ENCODE measurements around the gene ADAMTS14. TPM values are rescaled to one million over a fixed set of nuclear protein-coding genes. Genes with fewer than 3 reads are reported as not detected.

Gene ADAMTS14
- total RNA-seq, 2 experiments from 2014 or later, result 0.05 TPM; not detected in 1

DNA sequence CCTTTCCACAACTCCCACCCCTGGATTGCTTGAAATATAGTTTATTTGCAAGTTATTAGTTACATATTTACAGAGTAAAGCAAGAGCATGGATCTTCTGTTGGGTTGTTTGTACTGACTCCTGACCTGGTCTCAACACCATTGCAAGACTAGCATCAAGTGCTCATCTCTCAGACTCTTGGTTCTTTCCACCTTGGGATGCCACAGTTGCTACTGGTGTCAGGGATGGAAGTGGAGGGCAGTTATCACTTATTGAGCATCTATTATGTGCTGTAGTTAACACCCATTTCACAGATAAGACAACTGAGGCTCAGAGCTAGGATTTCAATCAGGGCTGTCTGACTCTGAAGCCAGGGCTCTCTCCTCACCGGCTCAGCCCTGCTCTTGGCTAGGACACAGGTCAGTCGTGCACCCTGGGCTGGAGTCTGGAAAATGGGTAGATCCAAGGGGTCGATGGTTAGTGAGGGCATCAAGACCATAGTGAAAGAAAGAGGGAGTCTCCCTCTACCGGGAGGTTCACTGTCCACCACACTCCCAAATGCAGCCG is 614 bp upstream of the ADAMTS14 start:
- ChIA-PET POLR2A (interaction anchor here (1.2 kb wide), 1 partner anchor 69 kb away, joined by 3 read pairs; the partner anchor contains the start of gene PRF1), CTCF (interaction anchor here (1.4 to 3.1 kb wide), 2 partner anchors 113 to 211 kb away, joined by 3 to 9 read pairs; no protein-coding TSS in a partner anchor)
- H3K27ac Mint-ChIP-seq, result no peak overlapping the region
- no peak for DNase-seq
- peaks cover 16% of the 10 kb centered on the region for H3K4me1 Mint-ChIP-seq (ENCODE audit: low read depth)
- no peak for ATAC-seq
- no peaks in the 10 kb centered on the region for H3K36me3 Mint-ChIP-seq (ENCODE audit: low read depth)
- peak overlapping the region; percentile 42 for H3K4me3 Mint-ChIP-seq
- H3K27me3 Mint-ChIP-seq (ENCODE audit: low read depth), result peaks cover 36% of the 10 kb centered on the region
- no peaks in the 10 kb centered on the region for H3K9me3 Mint-ChIP-seq (ENCODE audit: insufficient read depth)

GRCh38 chr10:70673043-70673928 is 980 bp downstream of the ADAMTS14 start:
- H3K4me1 Mint-ChIP-seq (ENCODE audit: low read depth), result peaks cover 9% of the 10 kb centered on the region
- peaks cover 36% of the 10 kb centered on the region for H3K27me3 Mint-ChIP-seq (ENCODE audit: low read depth)
- DNase-seq (no peak), ATAC-seq (no peak)
- CTCF ChIA-PET, result no interaction called here
- no peaks in the 10 kb centered on the region for H3K36me3 Mint-ChIP-seq (ENCODE audit: low read depth)
- POLR2A ChIA-PET, result no interaction called here
- H3K4me3 Mint-ChIP-seq, result peak overlapping the region; percentile 22
- no peaks in the 10 kb centered on the region for H3K9me3 Mint-ChIP-seq (ENCODE audit: insufficient read depth)
- no peak overlapping the region for H3K27ac Mint-ChIP-seq

GRCh38 chr10:70673929-70674559 is 1.7 kb downstream of the ADAMTS14 start:
- H3K27ac Mint-ChIP-seq, result no peak overlapping the region
- H3K4me3 Mint-ChIP-seq, result no peak overlapping the region
- ChIA-PET CTCF (no interaction called here), POLR2A (no interaction called here)
- no peak for ATAC-seq
- H3K9me3 Mint-ChIP-seq (ENCODE audit: insufficient read depth), result no peaks in the 10 kb centered on the region
- peaks cover 36% of the 10 kb centered on the region for H3K27me3 Mint-ChIP-seq (ENCODE audit: low read depth)
- no peaks in the 10 kb centered on the region for H3K36me3 Mint-ChIP-seq (ENCODE audit: low read depth)
- no peak for DNase-seq
- peaks cover 9% of the 10 kb centered on the region for H3K4me1 Mint-ChIP-seq (ENCODE audit: low read depth)

DNA sequence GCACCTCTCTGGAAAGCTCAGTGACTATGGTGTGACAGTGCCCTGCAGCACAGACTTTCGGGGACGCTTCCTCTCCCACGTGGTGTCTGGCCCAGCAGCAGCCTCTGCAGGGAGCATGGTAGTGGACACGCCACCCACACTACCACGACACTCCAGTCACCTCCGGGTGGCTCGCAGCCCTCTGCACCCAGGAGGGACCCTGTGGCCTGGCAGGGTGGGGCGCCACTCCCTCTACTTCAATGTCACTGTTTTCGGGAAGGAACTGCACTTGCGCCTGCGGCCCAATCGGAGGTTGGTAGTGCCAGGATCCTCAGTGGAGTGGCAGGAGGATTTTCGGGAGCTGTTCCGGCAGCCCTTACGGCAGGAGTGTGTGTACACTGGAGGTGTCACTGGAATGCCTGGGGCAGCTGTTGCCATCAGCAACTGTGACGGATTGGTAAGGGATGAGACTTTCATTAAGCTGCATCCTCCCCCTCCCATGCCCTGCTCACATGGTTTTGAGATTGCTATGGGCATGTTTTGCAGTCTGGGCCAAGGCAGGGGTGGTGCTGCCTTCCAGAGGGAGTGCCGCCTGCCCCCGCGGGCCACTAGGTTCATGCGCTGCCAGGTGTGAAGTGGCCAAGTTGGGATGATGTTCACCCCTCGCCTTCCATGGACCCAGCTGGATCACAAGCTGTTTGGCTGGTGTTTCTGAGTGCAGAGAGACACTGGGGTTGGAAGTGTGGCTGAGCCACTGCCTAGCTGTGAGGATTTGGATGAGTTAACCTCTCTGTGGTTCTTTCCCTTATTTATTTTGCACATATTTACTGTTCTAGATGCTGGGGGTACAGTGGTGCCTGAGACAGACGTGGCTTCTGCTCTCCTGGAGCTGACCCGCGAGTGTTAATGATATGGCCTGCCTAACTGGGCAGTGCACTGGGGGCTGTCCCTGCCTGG is 2.5 kb downstream of the ADAMTS14 start:
- peaks cover 36% of the 10 kb centered on the region for H3K27me3 Mint-ChIP-seq (ENCODE audit: low read depth)
- no peaks in the 10 kb centered on the region for H3K36me3 Mint-ChIP-seq (ENCODE audit: low read depth)
- ChIA-PET POLR2A (interaction anchor here (0.5 kb wide), 1 partner anchor 98 kb away, joined by 3 read pairs; no protein-coding TSS in a partner anchor), CTCF (no interaction called here)
- H3K4me3 Mint-ChIP-seq, result no peak overlapping the region
- no peak for DNase-seq
- no peaks in the 10 kb centered on the region for H3K9me3 Mint-ChIP-seq (ENCODE audit: insufficient read depth)
- H3K27ac Mint-ChIP-seq, result no peak overlapping the region
- ATAC-seq, result no peak
- peaks cover 9% of the 10 kb centered on the region for H3K4me1 Mint-ChIP-seq (ENCODE audit: low read depth)

DNA sequence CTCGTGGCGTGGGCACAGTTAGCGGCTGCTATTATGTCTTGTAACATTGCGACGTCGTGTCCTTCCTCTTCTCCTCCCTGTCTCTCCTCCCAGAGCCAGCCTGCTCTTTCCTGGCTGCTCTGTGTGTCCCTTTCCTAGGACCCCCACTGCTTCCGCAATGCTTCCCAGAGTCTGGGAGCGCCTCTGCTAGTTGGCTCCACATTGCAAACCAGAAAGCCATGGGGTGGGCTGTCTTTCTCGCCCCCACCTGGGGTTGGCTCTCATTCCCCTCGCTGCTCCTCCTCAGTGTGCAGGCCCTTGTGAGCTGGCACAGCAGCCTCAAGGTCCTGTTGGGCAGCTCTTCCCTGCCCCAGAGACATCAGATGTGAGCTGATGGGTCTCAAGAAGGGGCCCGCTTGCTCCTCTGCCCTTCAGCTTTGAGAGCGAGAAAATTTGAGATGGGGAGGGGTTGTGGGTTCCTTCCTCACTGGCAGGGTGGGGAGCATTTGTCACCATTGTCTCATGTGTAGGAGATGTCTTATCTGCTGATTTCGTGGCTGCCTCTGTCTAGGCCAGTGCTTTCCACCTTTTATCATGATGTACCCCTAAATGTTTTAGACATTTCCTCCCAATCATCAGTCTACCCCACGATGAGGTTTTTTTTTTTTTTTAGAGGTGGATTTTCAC is 3.3 kb downstream of the ADAMTS14 start:
- Mint-ChIP-seq H3K4me1 (ENCODE audit: low read depth) (peaks cover 9% of the 10 kb centered on the region), H3K9me3 (ENCODE audit: insufficient read depth) (no peaks in the 10 kb centered on the region), H3K27ac (no peak overlapping the region), H3K4me3 (no peak overlapping the region), H3K36me3 (ENCODE audit: low read depth) (no peaks in the 10 kb centered on the region), H3K27me3 (ENCODE audit: low read depth) (peaks cover 36% of the 10 kb centered on the region)
- ChIA-PET POLR2A (interaction anchor here (0.5 kb wide), 1 partner anchor 99 kb away, joined by 3 read pairs; no protein-coding TSS in a partner anchor), CTCF (interaction anchor here (2.1 kb wide), 1 partner anchor 117 kb away, joined by 6 read pairs; no protein-coding TSS in a partner anchor)
- no peak for DNase-seq
- no peak for ATAC-seq

DNA sequence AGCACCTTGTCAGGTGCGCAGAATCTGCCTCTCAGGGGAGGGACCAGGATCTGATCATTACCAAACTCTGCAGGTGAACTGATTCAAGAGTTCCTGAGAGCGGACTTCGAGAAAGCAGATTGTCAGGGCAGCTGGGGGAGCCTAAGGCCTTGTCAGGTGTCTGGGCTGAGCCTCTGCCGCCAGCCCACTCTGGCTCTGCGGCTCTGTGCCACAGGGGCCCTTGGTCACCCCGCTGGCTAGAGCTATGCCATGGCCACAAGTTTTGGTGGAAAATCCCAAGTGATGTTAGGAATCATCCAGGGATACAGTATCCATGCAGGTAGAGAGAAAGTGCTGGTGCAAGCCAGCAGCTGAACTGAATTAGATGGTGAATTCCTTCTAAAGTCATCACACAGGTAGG is 4.2 kb downstream of the ADAMTS14 start:
- H3K4me3 Mint-ChIP-seq, result no peak overlapping the region
- H3K27ac Mint-ChIP-seq, result no peak overlapping the region
- H3K36me3 Mint-ChIP-seq (ENCODE audit: low read depth), result no peaks in the 10 kb centered on the region
- ChIA-PET POLR2A (no interaction called here), CTCF (interaction anchor here (2.1 kb wide), 1 partner anchor 117 kb away, joined by 6 read pairs; no protein-coding TSS in a partner anchor)
- H3K4me1 Mint-ChIP-seq (ENCODE audit: low read depth), result peaks cover 14% of the 10 kb centered on the region
- DNase-seq (no peak), ATAC-seq (no peak)
- peaks cover 27% of the 10 kb centered on the region for H3K27me3 Mint-ChIP-seq (ENCODE audit: low read depth)
- H3K9me3 Mint-ChIP-seq (ENCODE audit: insufficient read depth), result no peaks in the 10 kb centered on the region

DNA sequence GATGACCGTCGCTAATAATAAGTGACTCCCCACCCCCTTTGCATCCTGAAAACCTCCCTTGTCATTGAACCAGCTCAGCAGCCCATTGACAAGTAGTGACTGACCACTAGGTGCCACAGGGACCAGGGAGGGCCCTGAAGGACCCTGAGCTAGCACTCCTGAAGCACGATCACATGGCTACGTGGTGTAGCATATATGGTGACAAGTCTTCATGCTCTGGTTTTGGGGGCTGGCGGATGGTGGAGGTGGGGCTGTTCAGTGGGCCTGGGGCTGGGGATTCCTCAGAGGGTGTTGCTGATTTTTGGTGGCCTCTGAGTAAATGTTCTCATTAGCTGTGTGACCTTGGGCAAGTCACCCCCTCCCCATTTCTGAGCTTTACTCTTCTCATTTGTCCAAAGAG is 4.7 kb downstream of the ADAMTS14 start:
- H3K27me3 Mint-ChIP-seq (ENCODE audit: low read depth), result peaks cover 22% of the 10 kb centered on the region
- POLR2A ChIA-PET, result no interaction called here
- ATAC-seq (no peak), DNase-seq (no peak)
- no peaks in the 10 kb centered on the region for H3K9me3 Mint-ChIP-seq (ENCODE audit: insufficient read depth)
- no peaks in the 10 kb centered on the region for H3K36me3 Mint-ChIP-seq (ENCODE audit: low read depth)
- no peak overlapping the region for H3K4me3 Mint-ChIP-seq
- CTCF ChIA-PET, result interaction anchor here (2.1 kb wide), 1 partner anchor 118 kb away, joined by 6 read pairs; no protein-coding TSS in a partner anchor
- peaks cover 14% of the 10 kb centered on the region for H3K4me1 Mint-ChIP-seq (ENCODE audit: low read depth)
- no peak overlapping the region for H3K27ac Mint-ChIP-seq

DNA sequence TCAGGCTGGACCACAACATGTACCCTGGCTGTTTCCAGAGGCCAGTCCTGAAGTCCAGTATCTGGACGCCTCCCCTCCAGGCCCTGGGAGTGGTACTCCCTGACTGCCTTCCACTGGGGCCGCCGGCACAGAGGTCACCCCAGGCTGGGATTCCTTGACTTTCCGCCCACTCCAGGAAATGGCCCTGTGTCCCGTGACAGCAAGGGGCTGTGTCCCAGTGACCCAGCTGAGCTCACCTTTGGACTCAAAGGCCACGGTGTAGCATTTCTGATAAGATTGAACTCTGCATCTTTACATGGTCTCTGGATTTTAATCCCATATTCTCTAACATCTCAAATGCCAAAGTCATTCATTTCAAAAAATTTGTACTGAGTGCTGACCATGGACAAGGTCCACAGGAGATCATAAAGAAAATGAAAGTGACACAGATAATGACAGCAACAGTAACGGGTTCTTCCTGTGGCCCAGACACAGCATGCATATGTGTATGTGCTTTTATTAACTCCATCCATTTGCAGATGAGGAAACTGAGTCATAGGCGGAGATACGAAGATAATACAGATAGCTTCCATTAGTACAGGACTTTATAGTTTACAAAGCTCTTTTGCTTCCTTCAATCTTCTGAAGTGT is 5.4 kb downstream of the ADAMTS14 start:
- ATAC-seq (no peak), DNase-seq (no peak)
- CTCF ChIA-PET, result interaction anchor here (2.1 kb wide), 1 partner anchor 119 kb away, joined by 6 read pairs; no protein-coding TSS in a partner anchor
- peaks cover 15% of the 10 kb centered on the region for H3K4me1 Mint-ChIP-seq (ENCODE audit: low read depth)
- no peaks in the 10 kb centered on the region for H3K36me3 Mint-ChIP-seq (ENCODE audit: low read depth)
- peaks cover 22% of the 10 kb centered on the region for H3K27me3 Mint-ChIP-seq (ENCODE audit: low read depth)
- H3K9me3 Mint-ChIP-seq (ENCODE audit: insufficient read depth), result no peaks in the 10 kb centered on the region
- POLR2A ChIA-PET, result no interaction called here
- no peak overlapping the region for H3K27ac Mint-ChIP-seq
- no peak overlapping the region for H3K4me3 Mint-ChIP-seq

- Mint-ChIP-seq H3K36me3 (ENCODE audit: low read depth) (no peaks in the 10 kb centered on the region), H3K9me3 (ENCODE audit: insufficient read depth) (no peaks in the 10 kb centered on the region), H3K4me1 (ENCODE audit: low read depth) (peaks cover 11% of the 10 kb centered on the region), H3K27ac (peak overlapping the region; percentile 18), H3K4me3 (no peak overlapping the region), H3K27me3 (ENCODE audit: low read depth) (peaks cover 18% of the 10 kb centered on the region)
- CTCF ChIA-PET, result no interaction called here
- ATAC-seq (no peak), DNase-seq (no peak)
- POLR2A ChIA-PET, result no interaction called here
These were observed 5.9 kb downstream of the ADAMTS14 start for GRCh38 chr10:70678250-70678635.

- ChIA-PET POLR2A (no interaction called here), CTCF (no interaction called here)
- no peaks in the 10 kb centered on the region for H3K9me3 Mint-ChIP-seq (ENCODE audit: insufficient read depth)
- H3K4me3 Mint-ChIP-seq, result no peak overlapping the region
- H3K27me3 Mint-ChIP-seq (ENCODE audit: low read depth), result peaks cover 13% of the 10 kb centered on the region
- peaks cover 10% of the 10 kb centered on the region for H3K4me1 Mint-ChIP-seq (ENCODE audit: low read depth)
- no peak overlapping the region for H3K27ac Mint-ChIP-seq
- H3K36me3 Mint-ChIP-seq (ENCODE audit: low read depth), result no peaks in the 10 kb centered on the region
- ATAC-seq (no peak), DNase-seq (no peak)
These were observed 6.6 kb downstream of the ADAMTS14 start for GRCh38 chr10:70678757-70679489.
